Natural killer cell (primary cell): ENCODE data around the gene POLR2H. TPM values are rescaled to one million over a fixed set of nuclear protein-coding genes. Genes with fewer than 3 reads are reported as not detected.
"Not testable (repeated sequence)": the region's sequence is repeated elsewhere in the genome, so short reads cannot be mapped to it uniquely, and the experiment has no call there.

Experiments
- ATAC-seq, 3 donors: fragments of 150-1000 bp in 2 of 3; fragments of 200-7000 bp in 1 of 3; cut with Tn5 transposase; 1 replicate in 1 of 3; 2 replicates in 2 of 3; pipeline ENCODE4 v1.10.0; 2021; ENCODE audit warnings: mild to moderate bottlenecking in 2 of 3, moderate library complexity in 2 of 3
- DNase-seq, 2 donors: peaks; one replicate each; pipeline versions ENCODE4 v3.0.0 to v3.0.0-alpha.2; 2013 to 2021; ENCODE audit warnings: mixed read lengths in 1 of 2
- H3K27ac ChIP-seq: one replicate; pipeline ENCODE4 v1.5.1; 2013; ENCODE audit warnings: mild to moderate bottlenecking, low read length
- H3K27me3 ChIP-seq: one replicate; pipeline ENCODE4 v1.6.1; 2013; ENCODE audit warnings: low read length; ENCODE audit not compliant: control insufficient read depth, insufficient read depth
- H3K36me3 ChIP-seq: one replicate; pipeline ENCODE4 v1.6.1; 2013; ENCODE audit warnings: low read length; ENCODE audit not compliant: control insufficient read depth, insufficient read depth
- H3K4me1 ChIP-seq: one replicate; pipeline ENCODE4 v1.6.1; 2013; ENCODE audit warnings: low read length; ENCODE audit not compliant: control insufficient read depth, insufficient read depth
- H3K4me3 ChIP-seq: one replicate; pipeline ENCODE4 v1.5.1; 2013; ENCODE audit warnings: low read length
- H3K9me3 ChIP-seq: one replicate; pipeline ENCODE4 v1.6.1; 2013; ENCODE audit warnings: low read length; ENCODE audit not compliant: control insufficient read depth, insufficient read depth
- H3K27ac Mint-ChIP-seq, 2 donors: one replicate each; pipeline ENCODE4 v1.8.0; 2022; ENCODE audit warnings: mild to moderate bottlenecking in 2 of 2, mixed read lengths in 2 of 2, moderate library complexity in 1 of 2
- H3K27me3 Mint-ChIP-seq, 2 donors: one replicate each; pipeline ENCODE4 v1.8.0; 2022; ENCODE audit warnings: low read depth in 2 of 2, mixed read lengths in 2 of 2
- H3K36me3 Mint-ChIP-seq: one replicate; pipeline ENCODE4 v1.8.0; 2022; ENCODE audit warnings: mixed read lengths
- H3K4me1 Mint-ChIP-seq, 2 donors: one replicate each; pipeline ENCODE4 v1.8.0; 2022; ENCODE audit warnings: mixed read lengths in 2 of 2
- H3K4me3 Mint-ChIP-seq: one replicate; pipeline ENCODE4 v1.8.0; 2022; ENCODE audit warnings: mild to moderate bottlenecking, moderate library complexity, mixed read lengths
- H3K9me3 Mint-ChIP-seq, 2 donors: one replicate each; pipeline ENCODE4 v1.8.0; 2022; ENCODE audit warnings: mixed read lengths in 2 of 2
- WGBS: methylation state at CpG from one replicate; pipeline ENCODE4 v1.1.7; 2013; ENCODE audit warnings: missing lambda C conversion rate; ENCODE audit not compliant: insufficient coverage; 5-methylcytosine and 5-hydroxymethylcytosine counted together
- intact Hi-C: fragments of 100-400 bp; cut with micrococcal nuclease; formaldehyde crosslinking; loops from one replicate; pipeline ENCODE4 v1.14.2; 2022
- total RNA-seq, 4 donors: library from RNA; stranded (reverse); fragments of 120-200 nt in 1 of 4; gene quantifications; one replicate each; pipeline versions ENCODE4 v1.2.3 to v1.2.4, GENCODE V29; 2013 to 2022
- TF ChIP-seq, protein P1 (sequence below): fragments of 200-600 bp; IDR thresholded peaks from one replicate; pipeline ENCODE4 v1.8.0; 2022; ENCODE audit warnings: antibody characterized with exemption

The POLR2H gene
- total RNA-seq, 3 donors from 2014 or later (not counting 1 experiment from before 2014, with no cell fraction given): 33.0 to 49.8 (median 41.1) TPM

DNA sequence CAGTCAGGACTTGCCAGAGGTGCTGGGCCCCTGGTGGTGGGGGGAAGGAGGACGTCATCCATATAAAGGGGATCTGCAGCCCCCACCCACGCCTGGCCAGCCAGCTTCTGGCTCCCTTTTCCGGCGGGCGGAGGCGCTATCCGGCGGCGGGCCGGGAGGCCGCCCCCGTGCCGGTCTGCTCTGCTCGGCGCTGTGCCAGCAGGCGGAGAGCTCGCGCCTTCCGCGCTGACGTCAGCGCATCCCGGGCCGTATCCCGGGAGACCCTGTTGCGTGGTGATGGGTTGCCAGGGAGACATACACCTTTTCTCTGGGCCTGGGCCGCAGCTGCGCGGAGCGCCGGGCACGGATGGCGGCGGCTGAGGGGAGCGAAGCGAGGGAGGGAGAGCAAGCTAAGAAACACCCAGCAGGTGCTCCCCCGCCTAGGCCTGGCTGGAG lies 23.0 kb upstream of the POLR2H start:
- peaks cover 0 to 7% of the 10 kb centered on the region in 2 donors for H3K27me3 Mint-ChIP-seq
- WGBS: 64% methylated on average over 37 of the region's 37 CpGs
- TF ChIP-seq, protein P1, sequence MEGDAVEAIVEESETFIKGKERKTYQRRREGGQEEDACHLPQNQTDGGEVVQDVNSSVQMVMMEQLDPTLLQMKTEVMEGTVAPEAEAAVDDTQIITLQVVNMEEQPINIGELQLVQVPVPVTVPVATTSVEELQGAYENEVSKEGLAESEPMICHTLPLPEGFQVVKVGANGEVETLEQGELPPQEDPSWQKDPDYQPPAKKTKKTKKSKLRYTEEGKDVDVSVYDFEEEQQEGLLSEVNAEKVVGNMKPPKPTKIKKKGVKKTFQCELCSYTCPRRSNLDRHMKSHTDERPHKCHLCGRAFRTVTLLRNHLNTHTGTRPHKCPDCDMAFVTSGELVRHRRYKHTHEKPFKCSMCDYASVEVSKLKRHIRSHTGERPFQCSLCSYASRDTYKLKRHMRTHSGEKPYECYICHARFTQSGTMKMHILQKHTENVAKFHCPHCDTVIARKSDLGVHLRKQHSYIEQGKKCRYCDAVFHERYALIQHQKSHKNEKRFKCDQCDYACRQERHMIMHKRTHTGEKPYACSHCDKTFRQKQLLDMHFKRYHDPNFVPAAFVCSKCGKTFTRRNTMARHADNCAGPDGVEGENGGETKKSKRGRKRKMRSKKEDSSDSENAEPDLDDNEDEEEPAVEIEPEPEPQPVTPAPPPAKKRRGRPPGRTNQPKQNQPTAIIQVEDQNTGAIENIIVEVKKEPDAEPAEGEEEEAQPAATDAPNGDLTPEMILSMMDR: no peak
- DNase-seq (peak in 1 of 2 donors; percentile 54), ATAC-seq (no peak)
- H3K4me1 Mint-ChIP-seq: peaks cover 17 to 45% of the 10 kb centered on the region in 2 donors
- intact Hi-C loops: no loop called here
- no peaks in the 10 kb centered on the region for H3K36me3 Mint-ChIP-seq
- Histone ChIP-seq H3K36me3 (peaks cover 18% of the 10 kb centered on the region), H3K27ac (no peak overlapping the region), H3K9me3 (no peaks in the 10 kb centered on the region), H3K4me1 (peaks cover 23% of the 10 kb centered on the region), H3K27me3 (no peaks in the 10 kb centered on the region), H3K4me3 (no peak overlapping the region)
- H3K4me3 Mint-ChIP-seq: no peak overlapping the region
- no peaks in the 10 kb centered on the region for H3K9me3 Mint-ChIP-seq
- no peak overlapping the region for H3K27ac Mint-ChIP-seq

DNA sequence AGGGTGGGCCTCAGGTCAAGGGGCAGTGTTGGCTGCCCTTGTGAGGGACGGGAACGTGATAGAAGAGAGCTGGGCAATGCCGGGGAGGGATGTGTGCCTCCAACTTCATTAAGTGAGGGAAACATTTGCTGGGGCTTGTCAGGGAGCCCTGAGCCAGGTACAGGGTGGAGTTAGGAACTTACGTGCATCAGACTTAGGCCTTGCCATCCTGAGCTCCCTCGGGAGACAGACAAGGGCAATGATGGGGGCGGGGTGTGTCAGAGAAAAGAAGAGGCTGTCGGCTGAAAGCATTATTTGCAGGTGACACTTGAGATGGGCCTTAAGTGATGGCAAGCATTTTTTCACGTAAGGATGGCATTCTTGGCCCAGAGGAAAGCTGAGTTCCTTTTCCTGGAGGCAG lies 22.5 kb upstream of the POLR2H start:
- Histone ChIP-seq H3K27ac (no peak overlapping the region), H3K36me3 (peaks cover 18% of the 10 kb centered on the region), H3K9me3 (no peaks in the 10 kb centered on the region), H3K4me1 (peaks cover 23% of the 10 kb centered on the region), H3K27me3 (no peaks in the 10 kb centered on the region), H3K4me3 (no peak overlapping the region)
- TF ChIP-seq, protein P1: no peak
- Mint-ChIP-seq H3K27me3 (peaks cover 0 to 7% of the 10 kb centered on the region in 2 donors), H3K4me1 (peaks cover 17 to 41% of the 10 kb centered on the region in 2 donors), H3K9me3 (no peaks in the 10 kb centered on the region), H3K4me3 (no peak overlapping the region), H3K36me3 (no peaks in the 10 kb centered on the region), H3K27ac (no peak overlapping the region)
- intact Hi-C loops: no loop called here
- 91% methylated on average over 8 of the region's 8 CpGs for WGBS
- ATAC-seq (no peak), DNase-seq (no peak)

DNA sequence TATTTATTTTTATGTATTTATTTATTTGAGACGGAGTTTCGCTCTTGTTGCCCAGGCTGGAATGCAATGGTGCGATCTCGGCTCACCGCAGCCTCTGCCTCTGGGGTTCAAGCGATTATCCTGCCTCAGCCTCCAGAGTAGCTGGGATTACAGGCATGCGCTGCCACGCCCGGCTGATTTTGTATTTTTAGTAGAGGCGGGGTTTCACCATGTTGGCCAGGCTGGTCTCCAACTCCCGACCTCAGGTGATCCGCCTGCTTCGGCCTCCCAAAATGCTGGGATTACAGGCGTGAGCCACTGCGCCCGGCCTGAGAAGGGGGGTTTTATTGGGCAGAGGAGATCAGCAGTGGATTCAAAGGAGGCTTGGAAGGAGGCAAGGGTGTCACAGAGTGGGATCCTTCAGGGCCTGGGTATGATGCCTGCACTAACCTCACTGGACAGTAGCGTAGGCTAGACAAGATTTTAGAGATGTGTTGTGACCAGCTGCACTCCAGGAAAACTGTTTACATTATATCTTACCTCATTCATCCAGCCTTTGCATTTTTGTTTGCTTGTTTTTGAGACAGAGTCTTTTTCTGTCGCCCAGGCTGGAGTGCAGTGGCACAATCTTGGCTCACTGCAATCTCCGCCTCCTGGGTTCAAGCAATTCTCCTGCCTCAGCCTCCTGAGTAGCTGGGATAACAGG lies 21.9 kb upstream of the POLR2H start:
- H3K27ac Mint-ChIP-seq, ATAC-seq, H3K36me3 Mint-ChIP-seq, H3K27me3 Mint-ChIP-seq, H3K27me3 ChIP-seq, DNase-seq, H3K4me3 ChIP-seq, intact Hi-C loops, H3K27ac ChIP-seq, H3K4me3 Mint-ChIP-seq, H3K9me3 ChIP-seq, H3K9me3 Mint-ChIP-seq: not testable (repeated sequence)
- H3K4me1 ChIP-seq: peaks cover 23% of the 10 kb centered on the region
- WGBS: 97% methylated on average over 19 of the region's 19 CpGs
- peaks cover 12% of the 10 kb centered on the region for H3K36me3 ChIP-seq
- peaks cover 17 to 36% of the 10 kb centered on the region in 2 donors for H3K4me1 Mint-ChIP-seq

DNA sequence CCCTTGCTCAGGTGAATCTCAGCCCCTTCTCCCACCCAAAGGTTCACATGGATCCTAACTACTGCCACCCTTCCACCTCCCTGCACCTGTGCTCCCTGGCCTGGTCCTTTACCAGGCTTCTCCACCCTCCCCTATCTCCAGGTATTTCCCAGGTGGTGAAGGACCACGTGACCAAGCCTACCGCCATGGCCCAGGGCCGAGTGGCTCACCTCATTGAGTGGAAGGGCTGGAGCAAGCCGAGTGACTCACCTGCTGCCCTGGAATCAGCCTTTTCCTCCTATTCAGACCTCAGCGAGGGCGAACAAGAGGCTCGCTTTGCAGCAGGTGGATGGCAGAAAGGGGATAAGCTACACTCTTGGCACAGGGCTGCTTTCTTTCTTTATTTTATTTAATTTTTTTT lies 19.6 kb upstream of the POLR2H start:
- intact Hi-C loops: no loop called here
- Mint-ChIP-seq H3K4me3 (no peak overlapping the region), H3K36me3 (no peaks in the 10 kb centered on the region), H3K27me3 (peaks cover 0 to 7% of the 10 kb centered on the region in 2 donors), H3K9me3 (no peaks in the 10 kb centered on the region), H3K4me1 (peaks cover 10 to 23% of the 10 kb centered on the region in 2 donors), H3K27ac (no peak overlapping the region)
- WGBS: 95% methylated on average over 7 of the region's 7 CpGs
- peaks cover 5% of the 10 kb centered on the region for H3K36me3 ChIP-seq
- TF ChIP-seq, protein P1: no peak
- H3K4me1 ChIP-seq: peaks cover 8% of the 10 kb centered on the region
- no peaks in the 10 kb centered on the region for H3K27me3 ChIP-seq
- H3K4me3 ChIP-seq: no peak overlapping the region
- no peak overlapping the region for H3K27ac ChIP-seq
- no peaks in the 10 kb centered on the region for H3K9me3 ChIP-seq
- DNase-seq: no peak
- no peak for ATAC-seq
